GM12878 (cell line): ENCODE measurements around the gene TMIGD3. TPM values are rescaled to one million over a fixed set of nuclear protein-coding genes. Genes with fewer than 3 reads are reported as not detected.

Source experiments
- BACH1 ChIP-seq: fragments of 450-650 bp; IDR thresholded peaks from 2 replicates; pipeline ENCODE4 v1.6.1; 2017; ENCODE audit warnings: mild to moderate bottlenecking, borderline replicate concordance
- BHLHE40 ChIP-seq, 2 experiments: fragments of 450-650 bp in 1 of 2; IDR thresholded peaks; 2 replicates each; pipeline ENCODE4 v1.6.1; 2011 to 2017; ENCODE audit warnings: low read depth in 2 of 2, borderline replicate concordance in 1 of 2, improper control_type of control experiment in 1 of 2, low read length in 1 of 2, mild to moderate bottlenecking in 1 of 2
- CHD2 ChIP-seq: IDR thresholded peaks from 2 replicates; pipeline ENCODE4 v1.6.1; 2011; ENCODE audit warnings: low read depth, low read length, improper control_type of control experiment, borderline replicate concordance
- HDAC2 ChIP-seq: fragments of 200-600 bp; sonication (generic); IDR thresholded peaks from 2 replicates; pipeline ENCODE4 v1.6.1; 2017
- IKZF1 ChIP-seq: fragments of 450-650 bp; conservative IDR thresholded peaks from 2 replicates; pipeline ENCODE4 v1.6.1; 2017; ENCODE audit warnings: antibody characterized with exemption, mild to moderate bottlenecking
- JUND ChIP-seq: IDR thresholded peaks from 2 replicates; pipeline ENCODE4 v1.6.1; 2012; ENCODE audit warnings: low read depth, mild to moderate bottlenecking, low read length, improper control_type of control experiment, moderate library complexity
- KAT2A ChIP-seq: conservative IDR thresholded peaks from 2 replicates; pipeline ENCODE4 v1.6.1; 2011; ENCODE audit warnings: low read depth, low read length; ENCODE audit not compliant: control insufficient read depth
- MYC ChIP-seq: IDR thresholded peaks from 2 replicates; pipeline ENCODE4 v1.6.1; 2011; ENCODE audit warnings: mild to moderate bottlenecking, low read length, moderate library complexity, inconsistent platforms; ENCODE audit not compliant: insufficient read depth, insufficient replicate concordance, insufficient read length, severe bottlenecking
- NRF1 ChIP-seq: conservative IDR thresholded peaks from 2 replicates; pipeline ENCODE4 v1.6.1; 2011; ENCODE audit warnings: mild to moderate bottlenecking, low read depth, low read length, improper control_type of control experiment
- SMARCA5 ChIP-seq: fragments of 450-650 bp; IDR thresholded peaks from 2 replicates; pipeline ENCODE4 v1.6.1; 2017; ENCODE audit warnings: mild to moderate bottlenecking
- SPI1 ChIP-seq: IDR thresholded peaks from 2 replicates; pipeline ENCODE4 v1.6.1; 2011; ENCODE audit warnings: low read depth, mild to moderate bottlenecking, low read length, moderate library complexity, borderline replicate concordance; ENCODE audit not compliant: insufficient read depth
- ZNF592 ChIP-seq: fragments of 450-650 bp; IDR thresholded peaks from 2 replicates; pipeline ENCODE4 v1.6.1; 2017; ENCODE audit warnings: mild to moderate bottlenecking, moderate library complexity
- ZNF687 ChIP-seq: fragments of 450-650 bp; IDR thresholded peaks from 2 replicates; pipeline ENCODE4 v1.6.1; 2017; ENCODE audit warnings: mild to moderate bottlenecking, moderate library complexity
- polyA plus RNA-seq, 11 experiments: library from polyadenylated mRNA; depleted of rRNA in 4 of 11; unstranded in 6 of 11; stranded (reverse) in 5 of 11; fragments of >200 nt; fragmentation: Nextera tagmentation in 4 of 11; fragmentation: Illumina TruSeq in 1 of 11; extraction: Ambion mirVana in 4 of 11; extraction: Trizol in 1 of 11; gene quantifications; 1 replicate in 1 of 11; 2 replicates in 10 of 11; pipeline versions ENCODE4 v1.2.1 to v1.2.3, GENCODE V29; 2011 to 2016; ENCODE audit warnings: inconsistent platforms in 2 of 11, missing spikeins in 2 of 11, low read depth in 1 of 11
- total RNA-seq, 4 experiments: library from RNA; depleted of rRNA in 3 of 4; stranded (reverse); fragments of >200 nt in 3 of 4; fragmentation: Illumina TruSeq in 1 of 4; extraction: Trizol in 1 of 4; gene quantifications; 2 replicates each; pipeline versions ENCODE4 v1.2.1 to v1.2.3, GENCODE V29; 2013 to 2021
- TF ChIP-seq, protein P1 (sequence below): IDR thresholded peaks from 2 replicates; pipeline ENCODE4 v1.6.1; 2011; ENCODE audit warnings: borderline replicate concordance, low read depth, mild to moderate bottlenecking, moderate library complexity, low read length; ENCODE audit not compliant: insufficient read depth, poor library complexity, severe bottlenecking
- TF ChIP-seq, protein P2 (sequence below): IDR thresholded peaks from 2 replicates; pipeline ENCODE4 v1.6.1; 2012; ENCODE audit warnings: low read depth, low read length, improper control_type of control experiment

TMIGD3 gene
- total and polyA plus RNA-seq, 10 of the 15 experiments (the other 5 are each of a cell fraction or from before 2014, with no cell fraction given) = 0.17 TPM; not detected in 9

- TF ChIP-seq JUND = no peak
- TF ChIP-seq ZNF592 = no peak
- TF ChIP-seq BACH1 = no peak
- TF ChIP-seq ZNF687 = peak; percentile 55; the same call in 1 of the 2 replicates
- TF ChIP-seq SMARCA5 = no peak
- TF ChIP-seq, protein P1, sequence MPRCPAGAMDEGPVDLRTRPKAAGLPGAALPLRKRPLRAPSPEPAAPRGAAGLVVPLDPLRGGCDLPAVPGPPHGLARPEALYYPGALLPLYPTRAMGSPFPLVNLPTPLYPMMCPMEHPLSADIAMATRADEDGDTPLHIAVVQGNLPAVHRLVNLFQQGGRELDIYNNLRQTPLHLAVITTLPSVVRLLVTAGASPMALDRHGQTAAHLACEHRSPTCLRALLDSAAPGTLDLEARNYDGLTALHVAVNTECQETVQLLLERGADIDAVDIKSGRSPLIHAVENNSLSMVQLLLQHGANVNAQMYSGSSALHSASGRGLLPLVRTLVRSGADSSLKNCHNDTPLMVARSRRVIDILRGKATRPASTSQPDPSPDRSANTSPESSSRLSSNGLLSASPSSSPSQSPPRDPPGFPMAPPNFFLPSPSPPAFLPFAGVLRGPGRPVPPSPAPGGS = no peak
- TF ChIP-seq MYC = no peak
- no peak for TF ChIP-seq NRF1
- peak; percentile 4; the same call in 1 of the 2 replicates for TF ChIP-seq CHD2
- TF ChIP-seq SPI1 = peak; percentile 98
- peak; percentile 71 for TF ChIP-seq IKZF1
- TF ChIP-seq, protein P2, sequence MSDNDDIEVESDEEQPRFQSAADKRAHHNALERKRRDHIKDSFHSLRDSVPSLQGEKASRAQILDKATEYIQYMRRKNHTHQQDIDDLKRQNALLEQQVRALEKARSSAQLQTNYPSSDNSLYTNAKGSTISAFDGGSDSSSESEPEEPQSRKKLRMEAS = 0 out of 2 replicates have a peak, but pooled peaks have one; percentile 12
- peak in 1 of 2 experiments; percentile 12; a peak in 1 of 4 replicates for TF ChIP-seq BHLHE40 (IDR thresholded peaks at IDR 0.05; ENCODE audit: borderline replicate concordance in 1 of 2, low read depth in 2 of 2, low read length in 1 of 2)
- TF ChIP-seq KAT2A = no peak
- no peak for TF ChIP-seq HDAC2
Observed at GRCh38 chr1:111507411-111508201, 4.2 kb upstream of the TMIGD3 start (continued).
